22Rv1 (cell line): ENCODE results near the gene SCN3A.

Experiments
- CTCF ChIP-seq: fragments of 450-650 bp; IDR thresholded peaks from 2 replicates; pipeline ENCODE4 v1.5.1; 2017; ENCODE audit warnings: mild to moderate bottlenecking
- ZFX ChIP-seq: fragments of 450-650 bp; IDR thresholded peaks from 2 replicates; pipeline ENCODE4 v1.6.1; 2017; ENCODE audit warnings: antibody characterized with exemption, borderline replicate concordance

- TF ChIP-seq CTCF = no peak
- TF ChIP-seq ZFX = no peak
Observed at GRCh38 chr2:165197346-165197745, 6.5 kb downstream of the SCN3A start.
